Measurements from ENCODE around the gene DSEL. TPM values are rescaled to one million over a fixed set of nuclear protein-coding genes. Genes with fewer than 3 reads are reported as not detected.

Gene DSEL
- total RNA-seq, 1 donor, result 119 TPM

- no peak for TF ChIP-seq CTCF (IDR thresholded peaks at IDR 0.05; ENCODE audit: extremely low read depth, low read depth, low read length)
- Histone ChIP-seq H3K27me3 (ENCODE audit: insufficient read depth, low read length) (no peaks in the 10 kb centered on the region), H3K27ac (ENCODE audit: low read depth, low read length) (no peak overlapping the region), H3K79me2 (ENCODE audit: insufficient read depth, low read length) (no peaks in the 10 kb centered on the region), H4K20me1 (ENCODE audit: insufficient read depth, low read length) (no peaks in the 10 kb centered on the region), H3K4me3 (ENCODE audit: insufficient read depth, low read length) (no peak overlapping the region), H3K4me2 (ENCODE audit: insufficient read depth, low read length) (no peak overlapping the region), H3K36me3 (ENCODE audit: insufficient read depth, low read length) (no peaks in the 10 kb centered on the region), H3K4me1 (ENCODE audit: insufficient read depth, low read length) (peaks cover 12% of the 10 kb centered on the region), H3K9me3 (ENCODE audit: low read depth, low read length) (no peaks in the 10 kb centered on the region), H2AFZ (ENCODE audit: low read length) (no peak overlapping the region)
- DNase-seq (ENCODE audit: insufficient read length, low spot score, missing footprints), result no peak
Measured at GRCh38 chr18:67478249-67478648, 38.3 kb downstream of the DSEL start.

- Histone ChIP-seq H3K4me3 (ENCODE audit: insufficient read depth, low read length) (no peak overlapping the region), H3K36me3 (ENCODE audit: insufficient read depth, low read length) (no peaks in the 10 kb centered on the region), H3K27me3 (ENCODE audit: insufficient read depth, low read length) (no peaks in the 10 kb centered on the region), H3K9me3 (ENCODE audit: low read depth, low read length) (no peaks in the 10 kb centered on the region), H3K27ac (ENCODE audit: low read depth, low read length) (no peak overlapping the region), H2AFZ (ENCODE audit: low read length) (no peak overlapping the region), H3K79me2 (ENCODE audit: insufficient read depth, low read length) (no peaks in the 10 kb centered on the region), H3K4me2 (ENCODE audit: insufficient read depth, low read length) (no peak overlapping the region), H4K20me1 (ENCODE audit: insufficient read depth, low read length) (no peaks in the 10 kb centered on the region), H3K4me1 (ENCODE audit: insufficient read depth, low read length) (peaks cover 12% of the 10 kb centered on the region)
- TF ChIP-seq CTCF (IDR thresholded peaks at IDR 0.05; ENCODE audit: extremely low read depth, low read depth, low read length), result no peak
- no peak for DNase-seq (ENCODE audit: insufficient read length, low spot score, missing footprints)
Measured at GRCh38 chr18:67477522-67477921, 39.0 kb downstream of the DSEL start.

GRCh38 chr18:67476585-67476984 is 39.9 kb downstream of the DSEL start:
- H3K79me2 ChIP-seq (ENCODE audit: insufficient read depth, low read length), result no peaks in the 10 kb centered on the region
- no peak overlapping the region for H3K27ac ChIP-seq (ENCODE audit: low read depth, low read length)
- no peaks in the 10 kb centered on the region for H3K36me3 ChIP-seq (ENCODE audit: insufficient read depth, low read length)
- H3K4me3 ChIP-seq (ENCODE audit: insufficient read depth, low read length), result no peak overlapping the region
- peaks cover 12% of the 10 kb centered on the region for H3K4me1 ChIP-seq (ENCODE audit: insufficient read depth, low read length)
- no peak overlapping the region for H3K4me2 ChIP-seq (ENCODE audit: insufficient read depth, low read length)
- H4K20me1 ChIP-seq (ENCODE audit: insufficient read depth, low read length), result no peaks in the 10 kb centered on the region
- DNase-seq (ENCODE audit: insufficient read length, low spot score, missing footprints), result no peak
- H3K9me3 ChIP-seq (ENCODE audit: low read depth, low read length), result no peaks in the 10 kb centered on the region
- H3K27me3 ChIP-seq (ENCODE audit: insufficient read depth, low read length), result no peaks in the 10 kb centered on the region
- H2AFZ ChIP-seq (ENCODE audit: low read length), result no peak overlapping the region
- no peak for TF ChIP-seq CTCF (IDR thresholded peaks at IDR 0.05; ENCODE audit: extremely low read depth, low read depth, low read length)

GRCh38 chr18:67475673-67476072 is 40.8 kb downstream of the DSEL start:
- Histone ChIP-seq H3K27ac (ENCODE audit: low read depth, low read length) (no peak overlapping the region), H3K4me1 (ENCODE audit: insufficient read depth, low read length) (peaks cover 12% of the 10 kb centered on the region), H4K20me1 (ENCODE audit: insufficient read depth, low read length) (no peaks in the 10 kb centered on the region), H3K4me3 (ENCODE audit: insufficient read depth, low read length) (no peak overlapping the region), H3K9me3 (ENCODE audit: low read depth, low read length) (no peaks in the 10 kb centered on the region), H3K4me2 (ENCODE audit: insufficient read depth, low read length) (no peak overlapping the region), H2AFZ (ENCODE audit: low read length) (no peak overlapping the region), H3K27me3 (ENCODE audit: insufficient read depth, low read length) (no peaks in the 10 kb centered on the region), H3K36me3 (ENCODE audit: insufficient read depth, low read length) (no peaks in the 10 kb centered on the region), H3K79me2 (ENCODE audit: insufficient read depth, low read length) (no peaks in the 10 kb centered on the region)
- TF ChIP-seq CTCF (IDR thresholded peaks at IDR 0.05; ENCODE audit: extremely low read depth, low read depth, low read length), result no peak
- DNase-seq (ENCODE audit: insufficient read length, low spot score, missing footprints), result peak; percentile 42
